HG03558 (cell line): ENCODE results near the gene CABP1.

Source experiments
- ATAC-seq: cut with Tn5 transposase; IDR thresholded peaks from one replicate; pipeline ENCODE4 v1.9.1; 2021; ENCODE audit warnings: moderate number of reproducible peaks; ENCODE audit not compliant: unreplicated experiment; ENCODE audit errors: extremely low read depth

The CABP1 gene

GRCh38 chr12:120630104-120630892 lies 10.1 kb upstream of the CABP1 start:
- no peak for ATAC-seq

- no peak for ATAC-seq
Measured at GRCh38 chr12:120631097-120631496, 9.3 kb upstream of the CABP1 start.

- ATAC-seq = no peak
Measured at GRCh38 chr12:120640861-120641833, 721 bp downstream of the CABP1 start.

GRCh38 chr12:120642121-120642520 lies 1.7 kb downstream of the CABP1 start:
- ATAC-seq = no peak

- no peak for ATAC-seq
Measured at GRCh38 chr12:120642826-120643225, 2.4 kb downstream of the CABP1 start.

GRCh38 chr12:120643574-120643973 lies 3.1 kb downstream of the CABP1 start:
- ATAC-seq = no peak

GRCh38 chr12:120646044-120646443 lies 5.6 kb downstream of the CABP1 start:
- no peak for ATAC-seq

GRCh38 chr12:120647375-120647755 lies 6.9 kb downstream of the CABP1 start:
- ATAC-seq = no peak

GRCh38 chr12:120649442-120650232 lies 9.2 kb downstream of the CABP1 start:
- no peak for ATAC-seq

- ATAC-seq = no peak
Measured at GRCh38 chr12:120650233-120650690, 9.8 kb downstream of the CABP1 start.

GRCh38 chr12:120651821-120652220 lies 11.4 kb downstream of the CABP1 start:
- ATAC-seq = no peak

- ATAC-seq = no peak
Measured at GRCh38 chr12:120652656-120653435, 12.4 kb downstream of the CABP1 start.

- no peak for ATAC-seq
Measured at GRCh38 chr12:120653611-120654010, 13.2 kb downstream of the CABP1 start.

GRCh38 chr12:120654656-120655055 lies 14.2 kb downstream of the CABP1 start:
- no peak for ATAC-seq

GRCh38 chr12:120656008-120656407 lies 15.6 kb downstream of the CABP1 start:
- ATAC-seq = no peak

GRCh38 chr12:120658286-120659150 lies 18.1 kb downstream of the CABP1 start:
- no peak for ATAC-seq

- ATAC-seq = no peak
Measured at GRCh38 chr12:120659151-120659525, 18.7 kb downstream of the CABP1 start.

GRCh38 chr12:120661432-120661831 lies 21.0 kb downstream of the CABP1 start:
- no peak for ATAC-seq

- ATAC-seq = no peak
Measured at GRCh38 chr12:120662879-120663278, 22.5 kb downstream of the CABP1 start.
